ENCODE results near the gene DPM3.
"Not testable (repeated sequence)": the region's sequence is repeated elsewhere in the genome, so short reads cannot be mapped to it uniquely, and the experiment has no call there.

The DPM3 gene

GRCh38 chr1:155175281-155175926 lies 35.1 kb upstream of the DPM3 start:
- DNase-seq (ENCODE audit: low read depth): no peak

DNA sequence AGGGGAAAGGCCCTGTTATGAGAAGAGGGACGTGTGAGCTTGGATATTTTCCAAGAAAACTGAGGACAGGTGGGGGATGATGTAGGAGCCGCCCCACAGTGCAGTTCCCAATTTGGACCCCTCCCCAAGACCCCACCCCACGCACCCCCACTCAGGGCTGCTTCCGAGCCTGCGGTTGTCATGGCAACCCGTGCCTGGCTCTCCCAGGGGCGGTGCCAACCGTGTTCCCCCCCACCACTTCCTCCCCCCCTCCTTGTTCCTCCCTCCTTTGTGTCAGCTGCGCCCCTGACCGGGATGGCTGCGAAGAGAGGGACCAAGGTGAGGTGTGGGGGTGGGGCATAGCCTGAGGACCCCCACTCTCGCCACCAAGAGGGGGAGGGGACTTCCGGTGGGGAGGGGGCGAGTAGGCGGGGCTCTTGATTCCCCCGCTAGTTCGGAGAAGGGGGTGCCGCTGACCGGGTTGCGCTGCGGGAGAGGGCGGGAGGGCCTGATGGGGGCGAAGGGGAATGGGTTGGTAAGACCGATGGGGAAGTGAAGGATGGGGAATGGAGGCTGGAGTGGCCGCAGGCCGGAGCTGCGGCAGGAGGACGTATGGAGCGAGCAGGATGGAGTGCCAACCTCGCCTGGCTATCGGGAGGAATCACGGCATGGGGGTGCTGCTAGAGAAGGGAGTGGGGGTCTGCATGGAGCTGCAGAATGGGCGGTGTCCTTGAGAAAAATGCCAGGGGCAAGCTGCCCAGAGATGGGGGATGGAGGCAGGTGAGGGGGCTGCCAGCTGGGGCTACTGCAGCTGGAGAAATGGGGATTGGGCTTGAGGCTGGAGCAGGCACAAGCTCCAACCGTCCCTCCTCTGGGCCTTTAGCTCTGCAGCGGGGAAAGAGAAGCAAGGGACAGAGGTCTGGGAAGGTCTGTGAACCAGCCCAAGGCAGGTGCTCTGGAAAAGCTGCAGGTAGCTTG lies 34.3 kb upstream of the DPM3 start:
- no peak for DNase-seq (ENCODE audit: low read depth)

- no peak for DNase-seq (ENCODE audit: low read depth)
Observed at GRCh38 chr1:155173478-155174323, 33.4 kb upstream of the DPM3 start, which contains the start of gene TRIM46. TRIM46 (plus strand) TSS chr1:155173849; CDS start chr1:155173967, 118 bp downstream.

- DNase-seq (ENCODE audit: low read depth): peak; percentile 92
Observed at GRCh38 chr1:155172732-155173477, 32.6 kb upstream of the DPM3 start, which contains the start of gene KRTCAP2. KRTCAP2 (minus strand) TSS chr1:155173304; CDS start chr1:155173224, 80 bp downstream.

DNA sequence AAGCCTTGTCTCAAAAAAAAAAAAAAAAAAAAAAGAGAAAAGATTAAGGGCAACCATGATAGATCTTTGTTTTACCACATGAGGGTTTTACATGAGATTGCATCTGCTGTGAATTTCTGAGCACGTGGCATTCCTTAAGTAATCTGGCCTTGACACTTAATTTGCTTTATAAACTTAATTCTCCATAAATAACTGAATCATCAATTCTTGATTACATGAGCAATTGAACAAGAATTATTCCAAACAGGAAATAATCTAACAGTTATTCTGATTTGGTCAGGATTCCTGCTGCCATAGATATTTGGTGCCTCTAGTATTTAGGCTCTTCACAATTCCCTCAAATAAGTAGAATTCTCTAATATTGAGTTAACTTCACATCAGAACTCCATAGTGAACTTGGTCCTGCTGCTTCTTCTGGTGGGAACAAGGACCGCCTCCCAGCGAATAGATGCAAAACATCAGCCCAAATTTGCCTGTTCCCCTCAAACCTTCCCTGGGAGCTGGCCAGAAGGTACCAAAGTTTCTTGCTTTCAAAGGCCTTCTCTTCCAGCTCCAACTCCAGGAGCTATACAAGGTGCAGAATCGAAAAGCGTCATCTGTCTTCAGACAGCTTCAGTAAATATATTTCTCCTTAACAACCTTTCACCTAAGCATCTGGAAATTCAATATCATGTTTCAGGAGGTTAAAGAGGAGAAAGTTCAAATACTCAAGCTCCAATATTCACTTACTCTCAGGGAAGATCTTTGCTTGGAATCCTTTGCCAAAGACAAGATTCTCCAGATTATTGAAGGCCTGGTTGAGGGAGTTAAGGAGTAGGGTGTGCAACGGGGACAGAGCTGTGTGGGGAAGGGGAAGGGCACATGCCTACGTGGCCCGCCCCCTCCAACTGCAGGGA lies 31.8 kb upstream of the DPM3 start:
- no peak for DNase-seq (ENCODE audit: low read depth)

DNA sequence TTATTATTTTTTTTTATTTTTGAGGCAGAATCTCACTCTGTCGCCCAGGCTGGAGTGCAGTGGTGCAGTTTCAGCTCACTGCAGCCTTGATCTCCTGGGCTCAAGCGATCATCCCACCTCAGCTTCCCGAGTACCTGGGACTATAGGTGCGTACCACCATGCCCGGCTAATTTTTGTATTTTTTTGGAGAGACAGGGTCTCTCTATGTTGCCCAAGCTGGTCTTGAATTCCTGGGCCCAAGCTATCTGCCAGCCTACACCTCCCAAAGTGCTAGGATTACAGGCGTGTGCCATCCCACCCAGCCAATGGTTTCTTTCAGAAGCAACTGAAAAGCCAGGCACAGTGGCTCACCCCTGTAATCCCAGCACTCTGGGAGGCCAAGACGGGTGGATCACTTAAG lies 30.5 kb upstream of the DPM3 start:
- DNase-seq (ENCODE audit: low read depth): no peak

- no peak for DNase-seq (ENCODE audit: low read depth)
Observed at GRCh38 chr1:155170101-155170785, 29.9 kb upstream of the DPM3 start.

DNA sequence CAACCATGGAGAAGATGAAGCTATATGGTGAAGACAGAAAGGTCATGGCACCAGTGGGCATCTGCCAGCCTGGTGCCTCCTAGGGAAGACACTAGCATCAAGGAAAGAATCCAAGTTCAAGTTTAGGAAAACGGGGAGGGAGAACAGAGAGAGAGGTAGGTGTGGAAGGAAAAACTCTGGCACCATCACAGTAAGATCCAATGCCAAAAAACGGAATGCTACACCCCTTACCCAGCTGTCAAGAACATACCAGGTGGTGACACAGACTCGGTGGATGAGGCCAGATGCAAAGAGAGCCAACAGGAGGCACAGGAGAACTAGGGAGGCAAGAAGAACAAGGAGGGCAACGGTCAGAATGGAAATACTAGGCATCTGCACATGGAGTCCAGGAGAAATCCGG lies 29.2 kb upstream of the DPM3 start:
- DNase-seq (ENCODE audit: low read depth): no peak

GRCh38 chr1:155168456-155169210 lies 28.3 kb upstream of the DPM3 start:
- DNase-seq (ENCODE audit: low read depth): no peak

DNA sequence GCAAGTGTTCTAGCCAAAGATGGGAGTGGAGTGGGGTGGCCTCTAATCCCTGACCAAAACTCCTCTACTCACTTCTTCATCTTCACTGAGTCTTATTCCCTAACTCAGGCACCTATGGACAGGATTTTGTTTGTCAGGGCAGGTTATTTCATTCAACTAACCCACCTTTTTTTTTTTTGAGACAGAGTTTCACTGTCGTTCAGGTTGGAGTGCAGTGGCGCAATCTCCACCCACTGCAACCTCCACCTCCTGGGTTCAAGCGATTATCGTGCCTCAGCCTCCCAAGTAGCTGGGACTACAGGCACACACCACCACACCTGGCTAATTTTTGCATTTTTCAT lies 27.7 kb upstream of the DPM3 start:
- not testable (repeated sequence) for DNase-seq (ENCODE audit: low read depth)

DNA sequence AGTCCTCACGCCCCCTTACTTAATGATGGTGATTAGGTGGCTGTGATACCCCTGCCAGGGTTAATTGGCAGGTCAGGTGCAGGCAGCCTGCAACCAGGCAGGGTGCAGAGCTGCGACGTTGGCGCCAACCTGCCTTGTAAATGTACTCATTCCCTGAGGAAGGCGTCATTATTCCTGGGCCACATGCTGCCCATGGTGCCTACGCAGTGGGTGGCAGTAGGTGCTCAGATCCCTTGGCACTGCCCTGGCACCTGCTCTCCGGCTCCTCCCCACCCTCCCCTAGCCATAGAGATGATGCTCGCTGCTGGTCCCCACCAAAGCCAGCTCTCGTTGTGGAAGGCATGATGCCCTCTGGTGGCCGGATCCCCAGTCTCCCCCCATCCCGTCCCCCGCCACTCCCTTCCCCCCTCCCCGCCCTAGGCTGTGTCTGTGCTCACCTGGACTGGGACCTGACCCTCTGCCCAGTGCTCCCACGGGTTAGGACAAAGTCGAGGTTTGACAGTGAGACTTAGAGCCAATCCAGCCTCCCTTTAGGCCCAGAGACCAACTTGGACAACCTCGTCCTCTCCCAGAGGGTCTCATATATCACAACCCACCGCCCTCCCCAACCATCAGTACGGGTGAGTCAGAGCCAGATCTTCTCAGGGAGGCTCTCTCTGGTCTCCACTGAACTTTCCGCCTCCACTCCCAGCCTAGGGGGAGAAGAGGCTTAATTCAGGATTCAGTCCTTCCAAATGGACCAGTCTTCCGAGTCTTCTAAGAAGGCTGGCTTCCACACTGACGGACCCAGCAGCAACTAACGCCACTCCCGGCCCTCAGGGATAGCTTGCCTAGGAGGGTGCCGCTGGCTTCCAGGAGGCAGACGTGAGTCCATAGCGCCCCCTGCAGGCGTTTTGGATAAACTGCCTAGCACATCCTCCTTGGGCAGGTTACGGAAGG lies 27.1 kb upstream of the DPM3 start:
- peak; percentile 76 for DNase-seq (ENCODE audit: low read depth)

GRCh38 chr1:155166471-155167165 lies 26.3 kb upstream of the DPM3 start:
- DNase-seq (ENCODE audit: low read depth): no peak

DNA sequence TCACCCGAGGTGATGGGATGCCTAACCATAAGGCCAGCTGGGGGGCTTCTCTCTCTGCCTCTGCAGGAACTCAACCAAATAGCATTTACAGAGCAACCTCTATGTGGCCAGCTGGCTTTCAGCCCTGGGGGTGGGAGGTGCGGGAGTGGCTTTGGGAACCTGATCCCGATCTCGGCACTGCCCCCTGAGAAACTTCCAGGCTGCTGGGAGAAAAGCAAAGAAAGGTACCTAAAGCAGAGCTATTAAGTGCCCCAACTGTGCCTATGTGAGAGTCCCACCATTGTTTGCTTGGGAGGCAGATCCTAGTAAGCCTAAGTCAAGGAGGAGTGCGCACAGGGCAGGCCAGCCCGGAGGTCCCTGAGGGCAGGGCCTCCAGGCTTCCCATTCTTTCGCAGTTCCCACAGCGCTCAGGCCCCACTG lies 25.7 kb upstream of the DPM3 start:
- no peak for DNase-seq (ENCODE audit: low read depth)

DNA sequence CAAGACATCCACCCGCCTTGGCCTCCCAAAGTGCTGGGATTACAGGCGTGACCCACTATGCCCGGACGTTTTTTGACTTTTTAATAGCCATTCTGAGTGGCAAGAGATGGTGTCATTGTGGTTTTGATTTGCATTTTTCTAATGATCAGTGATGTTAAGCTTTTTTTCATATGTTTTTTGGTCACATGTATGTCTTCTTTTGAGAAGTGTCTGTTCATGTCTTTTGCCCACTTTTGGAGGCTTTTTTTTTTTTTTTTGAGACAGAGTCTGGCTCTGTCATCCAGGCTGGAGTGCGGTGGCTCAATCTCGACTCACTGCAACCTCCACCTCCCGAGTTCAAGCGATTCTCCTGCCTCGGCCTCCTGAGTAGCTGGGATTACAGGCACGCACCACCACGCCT lies 24.3 kb upstream of the DPM3 start:
- not testable (repeated sequence) for DNase-seq (ENCODE audit: low read depth)

DNA sequence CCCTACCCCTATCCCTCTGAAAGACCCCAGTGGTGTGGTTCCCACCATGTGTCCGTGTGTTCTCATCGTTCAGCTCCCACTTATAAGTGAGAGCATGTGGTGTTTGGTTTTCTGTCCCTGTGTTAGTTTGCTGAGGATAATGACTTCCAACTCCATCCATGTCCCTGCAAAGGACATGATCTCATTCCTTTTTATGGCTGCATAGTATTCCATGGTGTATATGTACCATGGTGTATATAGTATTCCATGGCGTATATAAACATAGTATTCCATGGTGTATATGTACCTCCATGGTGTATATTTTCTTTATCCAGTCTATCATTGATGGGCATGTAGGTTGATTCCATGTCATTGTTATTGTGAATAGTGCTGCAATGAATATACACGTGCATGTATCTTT lies 23.5 kb upstream of the DPM3 start:
- not testable (repeated sequence) for DNase-seq (ENCODE audit: low read depth)

DNA sequence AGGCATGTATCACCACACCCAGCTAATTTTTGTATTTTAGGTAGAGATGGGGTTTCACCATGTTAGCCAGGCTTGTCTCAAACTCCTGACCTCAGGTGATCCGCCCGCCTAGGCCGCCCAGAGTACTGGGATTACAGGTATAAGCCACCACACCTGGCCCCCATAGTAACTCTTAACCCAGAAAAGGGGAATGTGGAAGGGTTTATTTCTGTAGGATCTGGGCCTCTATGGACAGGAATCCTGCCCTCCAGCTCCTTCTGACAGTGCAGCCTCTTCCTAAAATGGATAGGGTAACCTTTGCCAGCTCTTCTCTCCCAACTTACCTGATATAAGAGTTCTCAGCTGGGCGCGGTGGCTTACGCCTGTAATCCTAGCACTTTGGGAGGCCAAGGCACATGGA lies 22.3 kb upstream of the DPM3 start:
- not testable (repeated sequence) for DNase-seq (ENCODE audit: low read depth)

DNA sequence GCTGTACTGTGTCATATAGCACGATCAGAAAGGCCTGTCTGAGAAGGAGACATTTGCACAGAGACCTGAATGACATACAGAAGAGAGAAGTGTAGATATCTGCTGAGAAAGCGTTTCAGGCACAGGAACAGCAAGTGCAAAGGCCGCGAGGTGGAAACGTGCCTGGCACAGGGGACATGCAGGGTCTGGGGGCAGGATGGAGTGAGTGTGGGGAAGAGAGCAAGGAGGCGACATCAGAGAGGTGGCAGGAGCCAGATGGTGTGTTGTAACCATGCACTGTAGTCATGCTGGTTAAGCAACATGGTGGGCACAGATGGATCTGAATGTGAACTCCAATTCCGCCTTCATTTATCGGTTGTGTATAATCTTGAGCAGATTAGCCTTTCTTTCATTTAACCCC lies 19.8 kb upstream of the DPM3 start:
- DNase-seq (ENCODE audit: low read depth): no peak

Data from stimulated activated CD8-positive, alpha-beta memory T cell treated with anti-CD3 and anti-CD28 coated beads, Interleukin-15, amount 100 ng/mL, for 1 hour (primary cell).